Neural cell (in vitro differentiated cells): Measurements from ENCODE around the gene SLC44A4. TPM values are rescaled to one million over a fixed set of nuclear protein-coding genes. Genes with fewer than 3 reads are reported as not detected.

ENCODE experiments used
- H2AFZ ChIP-seq: fragments of 200-600, 300-800 bp; sonication (generic), shearing (Covaris generic); 2 replicates; pipeline ENCODE4 v1.6.0; 2014; ENCODE audit warnings: low read depth, mild to moderate bottlenecking, antibody characterized with exemption, low read length, moderate library complexity
- H3F3A ChIP-seq: fragments of 200-600 bp; shearing (Covaris generic); 2 replicates; pipeline ENCODE4 v1.6.1; 2016; ENCODE audit warnings: mild to moderate bottlenecking, moderate library complexity, mixed read lengths, antibody characterized with exemption, low read length; ENCODE audit not compliant: insufficient read depth, poor library complexity, severe bottlenecking
- H3K27ac ChIP-seq: fragments of 200-600, 300-800 bp; sonication (generic), shearing (Covaris generic); 2 replicates; pipeline ENCODE4 v1.5.1; 2014; ENCODE audit warnings: mild to moderate bottlenecking, low read length, moderate library complexity
- H3K27me3 ChIP-seq: fragments of 300-800, 200-600 bp; sonication (generic), shearing (Covaris generic); 2 replicates; pipeline ENCODE4 v1.6.0; 2014; ENCODE audit warnings: mild to moderate bottlenecking, low read depth, low read length, moderate library complexity; ENCODE audit not compliant: insufficient read depth
- H3K36me3 ChIP-seq: fragments of 300-800, 200-600 bp; sonication (generic), shearing (Covaris generic); 2 replicates; pipeline ENCODE4 v1.5.1; 2014; ENCODE audit warnings: mild to moderate bottlenecking, antibody characterized with exemption, low read length, moderate library complexity; ENCODE audit not compliant: insufficient read depth
- H3K4me2 ChIP-seq: fragments of 300-800, 200-600 bp; sonication (generic), shearing (Covaris generic); 2 replicates; pipeline ENCODE4 v1.6.0; 2014; ENCODE audit warnings: mild to moderate bottlenecking, low read length
- H3K4me3 ChIP-seq: fragments of 300-800, 200-600 bp; sonication (generic), shearing (Covaris generic); 2 replicates; pipeline ENCODE4 v1.5.1; 2014; ENCODE audit warnings: mild to moderate bottlenecking, low read length, moderate library complexity
- H3K79me2 ChIP-seq: fragments of 200-600 bp; shearing (Covaris generic); replicated peaks from 2 replicates; pipeline ENCODE4 v1.6.0; 2014; ENCODE audit warnings: mild to moderate bottlenecking, low read length, moderate library complexity; ENCODE audit not compliant: insufficient read depth
- H3K9ac ChIP-seq: fragments of 300-800, 200-600 bp; sonication (generic), shearing (Covaris generic); 2 replicates; pipeline ENCODE4 v1.6.1; 2016; ENCODE audit warnings: mild to moderate bottlenecking, low read length, mixed read lengths
- H3K9me2 ChIP-seq: fragments of 200-600 bp; shearing (Covaris generic); 2 replicates; pipeline ENCODE4 v1.6.1; 2016; ENCODE audit warnings: mild to moderate bottlenecking, low read length, mixed read lengths; ENCODE audit not compliant: insufficient read depth
- H3K9me3 ChIP-seq: fragments of 200-600, 300-800 bp; sonication (generic), shearing (Covaris generic); 2 replicates; pipeline ENCODE4 v1.6.1; 2016; ENCODE audit warnings: mild to moderate bottlenecking, mixed run types, low read length, moderate library complexity, mixed read lengths
- H4K20me1 ChIP-seq: fragments of 200-600 bp; shearing (Covaris generic); 2 replicates; pipeline ENCODE4 v1.6.1; 2016; ENCODE audit warnings: mild to moderate bottlenecking, mixed run types; ENCODE audit not compliant: insufficient read depth
- EP300 ChIP-seq: fragments of 450-650 bp; conservative IDR thresholded peaks from 2 replicates; pipeline ENCODE4 v1.6.1; 2014; ENCODE audit warnings: antibody characterized with exemption, mild to moderate bottlenecking, moderate library complexity; ENCODE audit not compliant: poor library complexity, severe bottlenecking
- EZH2 ChIP-seq: fragments of 200-600, 300-800 bp; shearing (Covaris generic), sonication (generic); IDR thresholded peaks from 2 replicates; pipeline ENCODE4 v1.6.1; 2014; ENCODE audit warnings: antibody characterized with exemption, low read length, borderline replicate concordance, mild to moderate bottlenecking; ENCODE audit not compliant: insufficient read depth, poor library complexity, severe bottlenecking
- MXI1 ChIP-seq: fragments of 450-650 bp; conservative IDR thresholded peaks from 2 replicates; pipeline ENCODE4 v1.6.1; 2014; ENCODE audit warnings: antibody characterized with exemption, mild to moderate bottlenecking; ENCODE audit not compliant: poor library complexity, severe bottlenecking
- POLR2AphosphoS5 ChIP-seq: IDR thresholded peaks from 2 replicates; pipeline ENCODE4 v1.6.1; 2012
- RAD21 ChIP-seq: fragments of 450-650 bp; conservative IDR thresholded peaks from 2 replicates; pipeline ENCODE4 v1.6.1; 2014; ENCODE audit warnings: antibody characterized with exemption, mild to moderate bottlenecking, moderate library complexity
- SMC3 ChIP-seq: fragments of 450-650 bp; conservative IDR thresholded peaks from 2 replicates; pipeline ENCODE4 v1.6.1; 2014; ENCODE audit warnings: antibody characterized with exemption, mild to moderate bottlenecking, moderate library complexity; ENCODE audit not compliant: poor library complexity
- TAF1 ChIP-seq: IDR thresholded peaks from 2 replicates; pipeline ENCODE4 v1.6.1; 2012; ENCODE audit warnings: low read depth
- polyA plus RNA-seq: library from polyadenylated mRNA; depleted of rRNA; stranded (reverse); fragments of >200 nt; gene quantifications from 2 replicates; pipeline ENCODE4 v1.2.3, GENCODE V29; 2014
- TF ChIP-seq, protein P1 (sequence below): fragments of 450-650 bp; IDR thresholded peaks from 2 replicates; pipeline ENCODE4 v1.5.1; 2014; ENCODE audit warnings: antibody characterized with exemption, mild to moderate bottlenecking, moderate library complexity; ENCODE audit not compliant: poor library complexity, severe bottlenecking
- TF ChIP-seq, protein P2 (sequence below): IDR thresholded peaks from 2 replicates; pipeline ENCODE4 v1.6.1; 2012; ENCODE audit warnings: borderline replicate concordance

SLC44A4 gene
- polyA plus RNA-seq, 1 donor from 2014 or later: 0.09 TPM

DNA sequence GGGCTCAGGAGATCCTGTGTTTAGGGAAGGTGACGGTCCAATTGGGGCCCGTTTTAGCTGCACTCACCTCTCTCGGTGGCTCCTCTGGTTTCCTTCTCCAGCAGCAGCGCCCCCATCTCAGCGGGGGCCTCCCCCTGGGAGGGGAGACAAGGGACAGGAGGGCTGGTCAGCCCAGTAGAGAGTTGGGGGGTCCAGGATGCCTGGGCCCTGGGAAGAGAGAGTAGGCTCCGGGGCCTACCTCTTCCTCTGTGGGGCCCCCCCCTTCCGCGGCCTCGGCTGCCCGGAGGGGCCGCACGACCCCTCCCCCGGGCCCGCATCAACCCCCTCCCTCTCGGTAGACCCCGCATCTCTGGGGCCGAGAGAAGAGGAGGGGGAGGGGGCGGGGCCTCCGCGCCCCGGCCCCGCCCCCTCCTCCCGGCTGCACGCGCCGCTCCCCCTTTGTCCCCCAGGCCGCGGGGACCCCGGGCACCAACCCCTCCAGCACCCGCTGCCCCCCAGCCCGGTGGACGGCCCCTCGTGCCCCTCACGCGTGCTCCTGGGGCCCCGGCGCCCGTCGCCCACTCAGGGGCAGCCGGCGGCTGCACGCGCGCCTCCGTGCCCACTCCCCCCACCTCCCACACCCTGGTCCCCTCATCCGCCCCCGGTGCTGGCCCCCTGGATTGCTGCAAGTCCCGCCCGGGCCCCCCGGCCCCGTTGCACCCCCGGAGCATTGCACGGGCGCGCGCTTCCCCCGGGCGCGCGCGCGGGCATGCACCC is 18.2 kb upstream of the SLC44A4 start:
- Histone ChIP-seq H3K27ac (peak overlapping the region; percentile 59), H3K79me2 (peaks cover 35% of the 10 kb centered on the region), H3K4me2 (peak overlapping the region; percentile 57), H3K4me3 (peak overlapping the region; percentile 98), H2AFZ (peak overlapping the region; percentile 27), H3F3A (no peaks in the 10 kb centered on the region), H3K9me3 (no peaks in the 10 kb centered on the region), H4K20me1 (no peaks in the 10 kb centered on the region), H3K9me2 (no peaks in the 10 kb centered on the region), H3K9ac (peak overlapping the region; percentile 87), H3K36me3 (peaks cover 6% of the 10 kb centered on the region), H3K27me3 (no peaks in the 10 kb centered on the region)
- no peak for TF ChIP-seq EZH2
- TF ChIP-seq, protein P1, sequence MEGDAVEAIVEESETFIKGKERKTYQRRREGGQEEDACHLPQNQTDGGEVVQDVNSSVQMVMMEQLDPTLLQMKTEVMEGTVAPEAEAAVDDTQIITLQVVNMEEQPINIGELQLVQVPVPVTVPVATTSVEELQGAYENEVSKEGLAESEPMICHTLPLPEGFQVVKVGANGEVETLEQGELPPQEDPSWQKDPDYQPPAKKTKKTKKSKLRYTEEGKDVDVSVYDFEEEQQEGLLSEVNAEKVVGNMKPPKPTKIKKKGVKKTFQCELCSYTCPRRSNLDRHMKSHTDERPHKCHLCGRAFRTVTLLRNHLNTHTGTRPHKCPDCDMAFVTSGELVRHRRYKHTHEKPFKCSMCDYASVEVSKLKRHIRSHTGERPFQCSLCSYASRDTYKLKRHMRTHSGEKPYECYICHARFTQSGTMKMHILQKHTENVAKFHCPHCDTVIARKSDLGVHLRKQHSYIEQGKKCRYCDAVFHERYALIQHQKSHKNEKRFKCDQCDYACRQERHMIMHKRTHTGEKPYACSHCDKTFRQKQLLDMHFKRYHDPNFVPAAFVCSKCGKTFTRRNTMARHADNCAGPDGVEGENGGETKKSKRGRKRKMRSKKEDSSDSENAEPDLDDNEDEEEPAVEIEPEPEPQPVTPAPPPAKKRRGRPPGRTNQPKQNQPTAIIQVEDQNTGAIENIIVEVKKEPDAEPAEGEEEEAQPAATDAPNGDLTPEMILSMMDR: no peak
- TF ChIP-seq, protein P2, sequence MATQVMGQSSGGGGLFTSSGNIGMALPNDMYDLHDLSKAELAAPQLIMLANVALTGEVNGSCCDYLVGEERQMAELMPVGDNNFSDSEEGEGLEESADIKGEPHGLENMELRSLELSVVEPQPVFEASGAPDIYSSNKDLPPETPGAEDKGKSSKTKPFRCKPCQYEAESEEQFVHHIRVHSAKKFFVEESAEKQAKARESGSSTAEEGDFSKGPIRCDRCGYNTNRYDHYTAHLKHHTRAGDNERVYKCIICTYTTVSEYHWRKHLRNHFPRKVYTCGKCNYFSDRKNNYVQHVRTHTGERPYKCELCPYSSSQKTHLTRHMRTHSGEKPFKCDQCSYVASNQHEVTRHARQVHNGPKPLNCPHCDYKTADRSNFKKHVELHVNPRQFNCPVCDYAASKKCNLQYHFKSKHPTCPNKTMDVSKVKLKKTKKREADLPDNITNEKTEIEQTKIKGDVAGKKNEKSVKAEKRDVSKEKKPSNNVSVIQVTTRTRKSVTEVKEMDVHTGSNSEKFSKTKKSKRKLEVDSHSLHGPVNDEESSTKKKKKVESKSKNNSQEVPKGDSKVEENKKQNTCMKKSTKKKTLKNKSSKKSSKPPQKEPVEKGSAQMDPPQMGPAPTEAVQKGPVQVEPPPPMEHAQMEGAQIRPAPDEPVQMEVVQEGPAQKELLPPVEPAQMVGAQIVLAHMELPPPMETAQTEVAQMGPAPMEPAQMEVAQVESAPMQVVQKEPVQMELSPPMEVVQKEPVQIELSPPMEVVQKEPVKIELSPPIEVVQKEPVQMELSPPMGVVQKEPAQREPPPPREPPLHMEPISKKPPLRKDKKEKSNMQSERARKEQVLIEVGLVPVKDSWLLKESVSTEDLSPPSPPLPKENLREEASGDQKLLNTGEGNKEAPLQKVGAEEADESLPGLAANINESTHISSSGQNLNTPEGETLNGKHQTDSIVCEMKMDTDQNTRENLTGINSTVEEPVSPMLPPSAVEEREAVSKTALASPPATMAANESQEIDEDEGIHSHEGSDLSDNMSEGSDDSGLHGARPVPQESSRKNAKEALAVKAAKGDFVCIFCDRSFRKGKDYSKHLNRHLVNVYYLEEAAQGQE: no peak
- no peak for TF ChIP-seq EP300
- TF ChIP-seq POLR2AphosphoS5: no peak
- TF ChIP-seq TAF1: no peak
- no peak for TF ChIP-seq SMC3
- no peak for TF ChIP-seq RAD21
- no peak for TF ChIP-seq MXI1

DNA sequence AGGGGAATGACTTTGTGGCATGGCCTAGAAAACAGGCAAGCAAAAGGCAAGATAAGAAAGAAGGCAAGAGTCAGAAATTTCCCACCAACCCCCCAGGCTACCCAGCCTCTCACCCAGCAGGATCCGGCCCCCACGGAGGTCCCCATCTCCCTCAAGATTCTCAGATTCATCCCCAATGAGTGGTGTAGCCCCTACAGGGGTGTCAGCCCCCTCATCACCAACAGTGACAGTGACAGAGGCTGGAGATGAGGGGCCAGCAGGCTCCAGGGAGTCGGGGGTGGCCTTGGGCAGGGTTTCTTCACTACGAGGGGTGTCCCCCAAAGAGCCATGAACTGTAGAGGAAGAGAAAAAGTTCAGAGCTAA is 17.7 kb upstream of the SLC44A4 start:
- peak overlapping the region; percentile 59 for H3K27ac ChIP-seq
- peaks cover 6% of the 10 kb centered on the region for H3K36me3 ChIP-seq
- H3K79me2 ChIP-seq: peaks cover 35% of the 10 kb centered on the region
- no peaks in the 10 kb centered on the region for H3F3A ChIP-seq
- no peak for TF ChIP-seq MXI1
- no peak for TF ChIP-seq EZH2
- TF ChIP-seq, protein P1: no peak
- no peak for TF ChIP-seq RAD21
- TF ChIP-seq, protein P2: no peak
- peak overlapping the region; percentile 3 for H2AFZ ChIP-seq
- no peaks in the 10 kb centered on the region for H4K20me1 ChIP-seq
- peak overlapping the region; percentile 87 for H3K9ac ChIP-seq
- no peaks in the 10 kb centered on the region for H3K9me2 ChIP-seq
- H3K27me3 ChIP-seq: no peaks in the 10 kb centered on the region
- peak overlapping the region; percentile 98 for H3K4me3 ChIP-seq
- peak overlapping the region; percentile 57 for H3K4me2 ChIP-seq
- H3K9me3 ChIP-seq: no peaks in the 10 kb centered on the region
